KMS-11 (cell line): ENCODE data around the gene CFD.
"Not testable (repeated sequence)": the region's sequence is repeated elsewhere in the genome, so short reads cannot be mapped to it uniquely, and the experiment has no call there.

ENCODE experiments used
- H2AFZ ChIP-seq: fragments of 200-600 bp; sonication (generic); 2 replicates; pipeline ENCODE4 v1.6.1; 2016; ENCODE audit warnings: antibody characterized with exemption, mixed run types, low read depth
- H3K27ac ChIP-seq: fragments of 200-600 bp; sonication (generic); 2 replicates; pipeline ENCODE4 v1.6.1; 2016; ENCODE audit warnings: mild to moderate bottlenecking, mixed run types
- H3K27me3 ChIP-seq: fragments of 200-600 bp; sonication (generic); 2 replicates; pipeline ENCODE4 v1.6.1; 2017; ENCODE audit warnings: mild to moderate bottlenecking, low read depth, mixed run types, moderate library complexity; ENCODE audit not compliant: insufficient read depth
- H3K36me3 ChIP-seq: fragments of 200-600 bp; sonication (generic); 2 replicates; pipeline ENCODE4 v1.6.1; 2017; ENCODE audit warnings: mild to moderate bottlenecking, mixed run types; ENCODE audit not compliant: insufficient read depth
- H3K4me1 ChIP-seq: fragments of 200-600 bp; sonication (generic); 2 replicates; pipeline ENCODE4 v1.6.1; 2016; ENCODE audit warnings: mild to moderate bottlenecking, low read depth, mixed run types; ENCODE audit not compliant: poor library complexity, severe bottlenecking
- H3K4me2 ChIP-seq: fragments of 200-600 bp; sonication (generic); 2 replicates; pipeline ENCODE4 v1.7.0; 2016; ENCODE audit warnings: mild to moderate bottlenecking, mixed run types
- H3K4me3 ChIP-seq: fragments of 200-600 bp; sonication (generic); IDR thresholded peaks from 2 replicates; pipeline ENCODE4 v1.6.1; 2017; ENCODE audit warnings: low read depth, low read length, mixed read lengths; ENCODE audit not compliant: insufficient read depth
- H3K79me2 ChIP-seq: fragments of 200-600 bp; sonication (generic); 2 replicates; pipeline ENCODE4 v1.6.1; 2016; ENCODE audit warnings: low read depth, mixed run types; ENCODE audit not compliant: insufficient read depth
- H3K9ac ChIP-seq: fragments of 200-600 bp; sonication (generic); 2 replicates; pipeline ENCODE4 v1.6.1; 2016; ENCODE audit warnings: mild to moderate bottlenecking, mixed run types
- H4K20me1 ChIP-seq: fragments of 200-600 bp; sonication (generic); 2 replicates; pipeline ENCODE4 v1.6.1; 2016; ENCODE audit warnings: mild to moderate bottlenecking, mixed run types; ENCODE audit not compliant: insufficient read depth
- CTCF ChIP-seq: fragments of 200-600 bp; sonication (generic); conservative IDR thresholded peaks from 2 replicates; pipeline ENCODE4 v1.6.1; 2017; ENCODE audit warnings: low read depth, mild to moderate bottlenecking, antibody characterized with exemption, low read length, moderate library complexity, mixed read lengths

The CFD gene

GRCh38 chr19:889662-890295 is 30.3 kb downstream of the CFD start:
- Histone ChIP-seq H3K27me3 (no peaks in the 10 kb centered on the region), H3K4me1 (no peaks in the 10 kb centered on the region), H3K4me2 (no peak overlapping the region), H2AFZ (no peak overlapping the region), H3K9ac (no peak overlapping the region), H3K79me2 (peaks cover 9% of the 10 kb centered on the region; the same call in 1 of the 2 replicates), H3K36me3 (no peaks in the 10 kb centered on the region), H3K4me3 (no peak overlapping the region), H3K27ac (no peak overlapping the region), H4K20me1 (no peaks in the 10 kb centered on the region)
- TF ChIP-seq CTCF = no peak

- Histone ChIP-seq H3K79me2 (peaks cover 9% of the 10 kb centered on the region; the same call in 1 of the 2 replicates), H3K4me3 (no peak overlapping the region), H3K27ac (no peak overlapping the region), H2AFZ (no peak overlapping the region), H3K9ac (no peak overlapping the region), H3K4me2 (no peak overlapping the region), H4K20me1 (no peaks in the 10 kb centered on the region), H3K27me3 (no peaks in the 10 kb centered on the region), H3K36me3 (no peaks in the 10 kb centered on the region), H3K4me1 (no peaks in the 10 kb centered on the region)
- no peak for TF ChIP-seq CTCF
Observed at GRCh38 chr19:890831-891230, 31.4 kb downstream of the CFD start.

DNA sequence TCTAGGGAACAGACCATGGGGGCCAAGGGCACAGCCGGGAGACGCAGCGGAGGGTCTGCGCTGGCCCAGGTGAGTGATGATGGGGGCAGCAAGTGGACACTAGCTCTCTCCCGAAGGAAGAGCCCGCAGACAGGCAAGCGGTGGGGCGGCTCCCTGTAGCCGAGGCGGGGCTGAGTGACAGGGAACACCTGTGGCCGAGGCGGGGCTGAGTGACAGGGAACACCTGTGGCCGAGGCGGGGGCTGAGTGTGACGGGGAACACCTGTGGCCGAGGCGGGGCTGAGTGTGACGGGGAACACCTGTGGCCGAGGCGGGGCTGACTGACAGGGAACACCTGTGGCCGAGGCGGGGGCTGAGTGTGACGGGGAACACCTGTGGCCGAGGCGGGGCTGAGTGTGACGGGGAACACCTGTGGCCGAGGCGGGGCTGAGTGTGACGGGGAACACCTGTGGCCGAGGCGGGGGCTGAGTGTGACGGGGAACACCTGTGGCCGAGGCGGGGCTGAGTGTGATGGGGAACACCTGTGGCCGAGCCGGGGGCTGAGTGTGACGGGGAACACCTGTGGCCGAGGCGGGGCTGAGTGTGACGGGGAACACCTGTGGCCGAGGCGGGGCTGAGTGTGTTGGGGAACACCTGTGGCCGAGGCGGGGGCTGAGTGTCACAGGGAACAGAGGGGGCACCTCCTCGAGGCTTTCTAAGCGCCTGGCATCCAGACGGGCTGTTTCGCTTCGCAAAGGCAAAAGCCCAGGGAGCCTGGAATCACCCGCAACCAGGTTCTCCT is 32.1 kb downstream of the CFD start:
- not testable (repeated sequence) for H3K4me1 ChIP-seq, H2AFZ ChIP-seq, H3K79me2 ChIP-seq, H4K20me1 ChIP-seq, H3K27me3 ChIP-seq, H3K27ac ChIP-seq, H3K4me3 ChIP-seq, H3K36me3 ChIP-seq
- Histone ChIP-seq H3K4me2 (peak overlapping the region; percentile 91), H3K9ac (peak overlapping the region; percentile 67; the same call in 1 of the 2 replicates)

DNA sequence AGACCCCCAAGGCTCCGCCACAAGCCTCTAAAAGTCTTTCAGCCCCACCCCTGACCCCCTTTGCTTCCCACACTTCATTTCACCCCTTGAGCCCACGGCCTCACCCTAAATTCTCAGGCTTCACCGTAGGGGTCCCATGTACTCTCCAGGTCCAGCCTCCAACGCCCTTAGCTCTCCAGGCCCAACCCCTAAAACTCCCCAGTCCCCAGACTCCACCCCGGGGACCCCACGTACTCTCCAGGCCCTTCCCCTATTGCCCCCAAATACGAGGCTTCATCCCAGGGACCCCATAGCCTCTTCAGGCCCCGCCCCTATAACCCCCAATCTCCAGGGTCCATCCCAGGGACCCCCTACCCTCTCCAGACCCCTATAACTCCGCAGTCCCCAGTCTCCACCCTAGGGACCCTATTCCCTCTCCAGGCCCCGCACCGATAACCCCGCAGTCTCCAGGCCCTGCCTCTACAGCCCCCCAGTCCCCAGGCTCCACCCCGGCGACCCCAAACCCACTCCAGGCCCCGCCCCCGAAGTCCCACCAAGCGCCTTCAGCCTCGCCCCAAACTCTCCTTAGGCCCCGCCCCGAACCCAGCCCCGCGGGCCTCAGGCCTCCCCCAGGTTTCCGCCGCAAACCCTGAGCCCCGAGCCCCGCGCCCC is 32.9 kb downstream of the CFD start:
- Histone ChIP-seq H3K27me3 (no peaks in the 10 kb centered on the region), H3K4me1 (no peaks in the 10 kb centered on the region), H3K27ac (peak overlapping the region; percentile 33; the same call in 1 of the 2 replicates)

More for the DNA sequence above, 32.9 kb downstream of the CFD start:
- TF ChIP-seq CTCF = no peak
- Histone ChIP-seq H2AFZ (no peak overlapping the region), H3K4me2 (peak overlapping the region; percentile 91), H4K20me1 (no peaks in the 10 kb centered on the region), H3K4me3 (no peak overlapping the region), H3K9ac (peak overlapping the region; percentile 67; the same call in 1 of the 2 replicates), H3K79me2 (peaks cover 9% of the 10 kb centered on the region; the same call in 1 of the 2 replicates), H3K36me3 (no peaks in the 10 kb centered on the region)
